Erythroblast (primary cell): ENCODE data around the gene ENAM.

Experiments used
- GATA1 ChIP-seq: IDR thresholded peaks from 2 replicates; pipeline ENCODE4 v1.6.1; 2011; ENCODE audit warnings: low read depth, mild to moderate bottlenecking, control low read depth, low read length, moderate library complexity
- POLR2A ChIP-seq: IDR thresholded peaks from 2 replicates; pipeline ENCODE4 v1.6.1; 2011; ENCODE audit warnings: mild to moderate bottlenecking, low read length

GRCh38 chr4:70601422-70602039 lies 27.0 kb upstream of the ENAM start:
- TF ChIP-seq POLR2A (no peak), GATA1 (no peak)
